Uterus (tissue), 4 donors: Measurements from ENCODE around the gene PARD6B. TPM values are rescaled to one million over a fixed set of nuclear protein-coding genes. Genes with fewer than 3 reads are reported as not detected.
"Not testable (repeated sequence)": the region's sequence is repeated elsewhere in the genome, so short reads cannot be mapped to it uniquely, and the experiment has no call there.

Experiments used
- DNase-seq, 2 donors: peaks; one replicate each; pipeline ENCODE4 v3.0.0-alpha.2; 2019 to 2020
- H3K27ac ChIP-seq, 2 donors: fragments of 200-600 bp; sonication (generic); 1 replicate in 1 of 2; 2 replicates in 1 of 2; pipeline ENCODE4 v1.5.1; 2016 to 2018
- H3K27me3 ChIP-seq, 2 donors: fragments of 200-600 bp; sonication (generic); one replicate each; pipeline ENCODE4 v1.5.1; 2018 to 2019; ENCODE audit warnings: control low read depth in 1 of 2
- H3K36me3 ChIP-seq, 2 donors: fragments of 200-600 bp; sonication (generic); one replicate each; pipeline ENCODE4 v1.5.1; 2019; ENCODE audit warnings: control low read depth in 1 of 2
- H3K4me1 ChIP-seq, 2 donors: fragments of 200-600 bp; sonication (generic); one replicate each; pipeline ENCODE4 v1.5.1; 2018 to 2019; ENCODE audit warnings: control low read depth in 1 of 2
- H3K4me3 ChIP-seq, 2 donors: fragments of 200-600 bp; sonication (generic); 1 replicate in 1 of 2; 2 replicates in 1 of 2; pipeline ENCODE4 v1.5.1; 2018 to 2019; ENCODE audit warnings: mild to moderate bottlenecking in 1 of 2
- H3K9me3 ChIP-seq, 2 donors: fragments of 200-600 bp; sonication (generic); one replicate each; pipeline ENCODE4 v1.5.1; 2019; ENCODE audit warnings: control low read depth in 1 of 2
- CTCF ChIP-seq, 4 experiments: fragments of 200-600 bp in 2 of 4; fragments of 450-650 bp in 2 of 4; sonication (generic) in 2 of 4; IDR thresholded peaks; one replicate each; pipeline ENCODE4 v1.5.1; 2016 to 2019; ENCODE audit warnings: antibody characterized with exemption in 4 of 4, mild to moderate bottlenecking in 2 of 4, moderate library complexity in 1 of 4
- POLR2A ChIP-seq, 2 donors: fragments of 450-650 bp; IDR thresholded peaks; one replicate each; pipeline ENCODE4 v1.6.1; 2016; ENCODE audit warnings: antibody characterized with exemption in 2 of 2, mild to moderate bottlenecking in 1 of 2, moderate library complexity in 1 of 2
- intact Hi-C: fragments of 100-400 bp; cut with DNase I; formaldehyde crosslinking; loops from one replicate; pipeline ENCODE4 v1.15.1; 2023; ENCODE audit warnings: low total_unique reads
- total RNA-seq, 4 donors: library from RNA; depleted of rRNA in 3 of 4; stranded (reverse); fragments of >200 nt in 3 of 4; gene quantifications; one replicate each; pipeline versions ENCODE4 v1.1.0 to v1.2.4, GENCODE V29; 2014 to 2023
- donor health status: DM: yes; HTN: yes; CAD: no.

PARD6B gene
- total RNA-seq, 4 donors from 2014 or later, result 2.0 to 13.2 (median 7.8) TPM

GRCh38 chr20:50712771-50713656 lies 18.4 kb upstream of the PARD6B start:
- Histone ChIP-seq H3K27ac (peak overlapping the region; percentile 34 to 71), H3K4me1 (no peaks in the 10 kb centered on the region), H3K27me3 (no peaks in the 10 kb centered on the region), H3K36me3 (no peaks in the 10 kb centered on the region), H3K4me3 (no peak overlapping the region), H3K9me3 (no peaks in the 10 kb centered on the region)
- TF ChIP-seq CTCF (IDR thresholded peaks at IDR 0.05) (no peak), POLR2A (IDR thresholded peaks at IDR 0.05) (no peak)
- intact Hi-C loops, result loop anchor here (10.0 kb wide), 1 partner anchor 88 kb away; no protein-coding TSS in a partner anchor
- no peak for DNase-seq

DNA sequence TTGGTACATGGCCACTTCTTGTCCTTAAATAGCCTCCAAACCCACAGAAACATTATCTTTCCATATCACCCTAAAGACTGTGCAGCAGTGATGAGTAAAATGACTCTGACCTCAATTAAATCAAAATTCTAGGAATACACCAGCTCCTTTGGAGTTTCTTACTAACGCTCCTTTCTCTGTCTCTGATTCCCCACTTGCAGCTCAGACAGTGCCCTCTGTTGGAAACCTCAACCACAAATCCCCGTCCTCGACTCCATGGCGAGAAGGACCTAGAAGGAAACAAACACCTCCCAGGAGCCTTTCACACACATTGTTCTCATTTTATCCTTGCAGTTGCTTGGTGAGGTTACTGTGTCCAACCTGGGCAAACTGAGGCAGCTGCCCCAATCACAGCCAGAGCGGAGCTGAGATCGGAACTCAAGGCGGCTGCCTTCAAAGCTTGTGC lies 17.7 kb upstream of the PARD6B start:
- Histone ChIP-seq H3K9me3 (no peaks in the 10 kb centered on the region), H3K36me3 (no peaks in the 10 kb centered on the region), H3K4me1 (no peaks in the 10 kb centered on the region), H3K27ac (peak overlapping the region; percentile 65 to 71), H3K27me3 (no peaks in the 10 kb centered on the region), H3K4me3 (no peak overlapping the region)
- peak; percentile 60 to 67 for DNase-seq
- peak; percentile 47 to 70 (median 56) for TF ChIP-seq CTCF (IDR thresholded peaks at IDR 0.05)
- no peak for TF ChIP-seq POLR2A (IDR thresholded peaks at IDR 0.05)
- intact Hi-C loops, result loop anchor here (10.0 kb wide), 1 partner anchor 89 kb away; no protein-coding TSS in a partner anchor

- peak overlapping the region; percentile 65 to 71 for H3K27ac ChIP-seq
- H3K4me3 ChIP-seq, DNase-seq, H3K36me3 ChIP-seq, H3K4me1 ChIP-seq, H3K9me3 ChIP-seq, H3K27me3 ChIP-seq: not testable (repeated sequence)
- intact Hi-C loops, result loop anchor here (10.0 kb wide), 1 partner anchor 90 kb away; no protein-coding TSS in a partner anchor
Measured at GRCh38 chr20:50714426-50714825, 17.0 kb upstream of the PARD6B start.

GRCh38 chr20:50715694-50716093 lies 15.7 kb upstream of the PARD6B start:
- no peak for DNase-seq
- H3K27me3 ChIP-seq, result no peaks in the 10 kb centered on the region
- TF ChIP-seq POLR2A (IDR thresholded peaks at IDR 0.05) (no peak), CTCF (IDR thresholded peaks at IDR 0.05) (no peak)
- H3K9me3 ChIP-seq, result no peaks in the 10 kb centered on the region
- H3K4me3 ChIP-seq, result no peak overlapping the region
- H3K4me1 ChIP-seq, result no peaks in the 10 kb centered on the region
- H3K36me3 ChIP-seq, result no peaks in the 10 kb centered on the region
- no peak overlapping the region for H3K27ac ChIP-seq
- intact Hi-C loops, result loop anchor here (10.0 kb wide), 1 partner anchor 91 kb away; no protein-coding TSS in a partner anchor

GRCh38 chr20:50716518-50716917 lies 14.9 kb upstream of the PARD6B start:
- H3K27me3 ChIP-seq, result no peaks in the 10 kb centered on the region
- no peaks in the 10 kb centered on the region for H3K4me1 ChIP-seq
- intact Hi-C loops, result loop anchor here (10.0 kb wide), 1 partner anchor 92 kb away; no protein-coding TSS in a partner anchor
- no peak for DNase-seq
- no peak for TF ChIP-seq CTCF (IDR thresholded peaks at IDR 0.05)
- TF ChIP-seq POLR2A (IDR thresholded peaks at IDR 0.05), result no peak
- no peaks in the 10 kb centered on the region for H3K36me3 ChIP-seq
- no peaks in the 10 kb centered on the region for H3K9me3 ChIP-seq
- no peak overlapping the region for H3K4me3 ChIP-seq
- peak overlapping the region in 1 of 2 donors; percentile 84 for H3K27ac ChIP-seq
